Lung microvascular endothelial cell (primary cell): ENCODE results near the gene REC8. TPM values are rescaled to one million over a fixed set of nuclear protein-coding genes. Genes with fewer than 3 reads are reported as not detected.
A peak's percentile ranks its signal among the peaks of the same experiment; 100 is the strongest.
"Not testable (repeated sequence)": the region's sequence is repeated elsewhere in the genome, so short reads cannot be mapped to it uniquely, and the experiment has no call there.

Experiments
- DNase-seq, 2 donors: peaks; one replicate each; pipeline versions ENCODE4 v3.0.0 to v3.0.0-alpha.2; 2010; ENCODE audit warnings: low read depth in 2 of 2
- total RNA-seq: library from RNA; depleted of rRNA; stranded (reverse); fragments of >200 nt; gene quantifications from 2 replicates; pipeline ENCODE4 v1.2.1, GENCODE V29; 2014

The REC8 gene
- total RNA-seq, 1 donor from 2014 or later, result 1.2 TPM

DNA sequence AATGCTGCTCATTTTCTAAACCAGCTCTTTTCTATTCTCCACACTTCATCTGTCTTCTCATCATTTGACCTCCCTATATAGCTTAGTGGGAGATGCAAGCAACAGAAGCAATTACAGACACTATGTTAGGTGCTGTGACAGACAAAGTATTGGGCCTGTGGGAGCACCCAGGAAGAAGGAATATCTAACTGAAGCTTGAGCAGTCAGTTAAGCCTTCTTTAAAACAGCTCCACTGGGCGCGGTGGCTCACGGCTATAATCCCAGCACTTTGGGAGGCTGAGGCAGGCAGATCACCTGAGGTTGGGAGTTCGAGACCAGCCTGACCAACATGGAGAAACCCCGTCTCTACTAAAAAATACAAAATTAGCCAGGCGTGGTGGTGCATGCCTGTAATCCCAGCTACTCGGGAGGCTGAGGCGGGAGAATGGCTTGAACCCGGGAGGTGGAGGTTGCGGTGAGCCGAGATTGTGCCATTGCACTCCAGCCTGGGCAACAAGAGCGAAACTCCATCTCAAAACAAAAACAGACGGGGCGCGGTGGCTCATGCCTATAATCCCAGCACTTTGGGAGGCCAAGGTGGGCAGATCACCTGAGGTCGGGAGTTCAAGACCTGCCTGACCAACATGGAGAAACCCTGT lies 31.5 kb downstream of the REC8 start:
- not testable (repeated sequence) for DNase-seq

GRCh38 chr14:24204163-24205146 lies 32.6 kb downstream of the REC8 start:
- no peak for DNase-seq

- no peak for DNase-seq
Measured at GRCh38 chr14:24206260-24207103, 34.6 kb downstream of the REC8 start.

- DNase-seq, result no peak
Measured at GRCh38 chr14:24207104-24207551, 35.2 kb downstream of the REC8 start.

DNA sequence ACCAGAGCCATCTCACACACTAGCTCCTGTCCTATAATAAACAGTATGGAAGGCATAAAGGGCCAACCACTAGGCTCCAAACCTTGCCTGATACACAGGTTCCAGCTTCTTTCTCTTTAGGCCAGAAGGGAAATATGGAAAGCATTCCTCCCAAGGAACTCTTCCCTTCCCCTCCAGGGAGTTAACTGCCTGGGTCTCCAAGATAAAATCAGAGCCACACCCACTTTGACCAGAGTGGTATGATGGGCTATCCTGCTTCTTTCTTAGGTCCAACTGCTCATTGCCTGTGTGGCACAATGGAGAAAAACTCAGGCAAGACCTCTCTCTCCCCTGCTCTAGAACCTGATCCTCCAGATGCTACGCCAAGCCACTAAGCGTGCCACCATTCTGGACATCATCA lies 35.7 kb downstream of the REC8 start:
- DNase-seq, result no peak

GRCh38 chr14:24211311-24211710 lies 39.4 kb downstream of the REC8 start:
- DNase-seq, result no peak

GRCh38 chr14:24212924-24213865 lies 41.3 kb downstream of the REC8 start, which contains the start of gene CHMP4A:
CHMP4A (minus strand) TSS chr14:24213488; CDS start chr14:24213439, 49 bp downstream.
- peak; percentile 98 to 99 for DNase-seq

DNA sequence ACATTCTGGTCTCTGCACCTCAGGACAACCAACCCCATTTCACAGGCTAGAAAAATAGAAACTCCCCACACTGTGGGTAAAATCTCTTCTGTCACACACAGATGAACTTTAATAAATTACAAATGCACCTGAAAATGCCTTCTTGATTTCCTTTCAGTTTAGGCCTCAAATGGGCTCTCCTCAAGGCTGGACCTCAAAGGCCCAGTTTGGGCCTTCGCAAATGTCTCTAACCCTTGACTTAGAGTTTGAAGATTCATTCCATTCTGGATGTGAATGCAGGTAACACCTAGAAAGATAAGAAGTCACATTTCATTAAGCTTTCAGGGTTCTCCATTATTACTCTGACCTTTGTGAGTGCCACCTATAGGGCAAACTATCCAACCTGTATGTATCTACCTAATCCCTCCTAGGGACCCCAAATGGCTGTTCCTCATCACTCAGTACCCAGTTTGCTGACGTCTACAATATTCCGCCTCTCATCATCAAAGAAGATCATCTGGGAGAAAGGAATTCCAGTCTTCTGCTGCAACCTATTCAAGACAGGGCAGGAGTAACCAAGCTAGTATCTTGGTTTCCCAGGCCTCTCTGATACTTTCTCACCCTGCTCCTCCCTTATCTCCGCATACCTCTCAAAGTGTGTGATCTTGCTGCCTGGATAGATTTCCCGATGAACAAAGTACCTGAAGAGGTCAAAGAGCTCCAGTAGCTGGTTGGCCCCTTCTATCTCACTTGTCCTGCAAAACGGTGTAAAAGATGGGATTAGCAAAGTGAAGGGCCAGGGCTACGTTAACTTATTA lies 42.2 kb downstream of the REC8 start:
- no peak for DNase-seq

- peak; percentile 93 for DNase-seq
Measured at GRCh38 chr14:24215495-24216344, 43.8 kb downstream of the REC8 start, which contains the start of gene MDP1. MDP1 (minus strand) TSS chr14:24216066; CDS start chr14:24215955, 111 bp downstream.

- no peak for DNase-seq
Measured at GRCh38 chr14:24216345-24216699, 44.4 kb downstream of the REC8 start.

DNA sequence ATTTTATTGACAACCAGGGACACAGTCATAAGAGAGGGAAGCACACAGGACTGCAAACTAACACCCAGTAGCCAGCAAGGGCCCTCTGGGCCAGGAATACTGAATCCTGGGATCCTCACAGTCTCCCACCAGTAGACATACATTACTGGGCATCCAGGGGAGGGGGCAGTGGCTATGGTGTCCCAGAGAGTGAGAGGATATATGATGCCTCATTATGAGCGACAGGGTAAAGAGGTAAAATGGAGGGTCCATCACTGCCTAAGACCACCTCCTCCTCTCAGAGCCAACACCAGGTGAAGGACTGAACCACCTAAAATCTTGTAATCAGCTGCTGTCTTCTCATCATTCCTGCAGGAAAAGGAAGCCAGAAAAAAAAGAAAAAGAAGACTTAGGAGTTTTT lies 45.0 kb downstream of the REC8 start:
- DNase-seq, result not testable (repeated sequence)

DNA sequence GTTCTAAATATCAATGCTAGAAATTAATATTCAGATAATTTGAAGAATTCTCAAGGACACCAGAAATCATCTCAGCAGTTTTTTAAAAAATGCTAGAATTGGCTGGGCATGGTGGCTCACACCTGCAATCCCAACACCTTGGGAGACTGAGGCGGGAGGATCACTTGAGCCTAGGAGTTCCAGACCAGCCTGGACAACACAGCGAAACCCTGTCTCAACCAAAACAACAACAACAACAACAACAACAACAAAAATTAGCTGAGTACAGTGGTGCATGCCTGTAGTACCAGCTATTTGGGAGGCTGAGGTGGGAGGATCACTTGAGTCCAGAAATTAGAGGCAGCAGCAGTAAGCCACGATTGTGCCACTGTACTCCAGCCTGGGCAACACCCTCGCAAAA lies 47.2 kb downstream of the REC8 start:
- DNase-seq, result no peak

DNA sequence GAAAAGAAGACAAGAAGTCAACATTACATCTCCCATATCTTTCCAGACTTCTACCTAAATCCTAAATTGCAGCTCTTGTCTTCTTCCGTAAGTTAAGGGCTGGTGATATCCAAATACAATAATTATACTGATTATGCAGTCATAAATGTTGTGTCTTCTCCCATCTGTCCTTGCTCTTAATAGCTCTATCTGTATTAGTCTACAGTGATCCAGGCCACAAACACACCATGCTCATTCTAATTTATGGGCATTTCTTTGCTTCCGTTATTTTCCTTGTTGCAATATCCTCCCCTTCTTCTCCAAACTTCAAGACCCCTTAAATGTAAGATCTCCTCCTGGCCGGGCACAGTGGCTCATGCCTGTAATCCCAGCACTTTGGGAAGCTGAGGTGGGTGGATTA lies 47.6 kb downstream of the REC8 start:
- no peak for DNase-seq

- not testable (repeated sequence) for DNase-seq
Measured at GRCh38 chr14:24222987-24223386, 51.1 kb downstream of the REC8 start.

GRCh38 chr14:24224618-24225071 lies 52.8 kb downstream of the REC8 start:
- DNase-seq, result peak; percentile 96 to 98

DNA sequence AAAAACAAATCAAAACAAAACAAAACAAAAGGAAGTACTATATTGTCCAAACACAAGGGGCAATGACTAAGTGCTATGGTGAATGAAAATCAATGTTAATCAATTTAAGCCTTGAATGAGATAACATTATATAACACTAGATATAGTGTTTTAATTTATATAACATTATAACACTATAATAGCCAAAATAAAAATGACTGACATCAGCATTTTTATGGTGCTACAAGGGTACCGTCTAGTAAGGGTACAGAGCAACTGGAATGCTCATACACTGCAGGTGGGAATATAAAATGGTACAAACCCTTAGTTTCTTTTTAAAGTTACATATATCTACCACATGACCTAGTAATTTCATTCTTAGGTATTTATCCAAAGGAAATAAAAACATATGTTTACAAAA lies 54.6 kb downstream of the REC8 start:
- DNase-seq, result no peak

- DNase-seq, result no peak
Measured at GRCh38 chr14:24228902-24229301, 57.0 kb downstream of the REC8 start.
